Measurements from ENCODE around the gene TRA2A.
A peak's percentile ranks its signal among the peaks of the same experiment; 100 is the strongest.
"Not testable (repeated sequence)": the region's sequence is repeated elsewhere in the genome, so short reads cannot be mapped to it uniquely, and the experiment has no call there.

Gene TRA2A

GRCh38 chr7:23491502-23491901, 40.3 kb downstream of the TRA2A start:
- DNase-seq, result no peak

GRCh38 chr7:23490357-23491135, 41.2 kb downstream of the TRA2A start:
- peak; percentile 20 for DNase-seq

- not testable (repeated sequence) for DNase-seq
Measured at GRCh38 chr7:23488714-23489113, 43.1 kb downstream of the TRA2A start.

- no peak for DNase-seq
Measured at GRCh38 chr7:23487670-23488069, 44.1 kb downstream of the TRA2A start.

GRCh38 chr7:23486002-23486773, 45.6 kb downstream of the TRA2A start:
- no peak for DNase-seq

- DNase-seq, result no peak
Measured at GRCh38 chr7:23482686-23483085, 49.1 kb downstream of the TRA2A start.

- DNase-seq, result no peak
Measured at GRCh38 chr7:23477962-23478866, 53.6 kb downstream of the TRA2A start.

GRCh38 chr7:23477157-23477499, 54.7 kb downstream of the TRA2A start:
- no peak for DNase-seq

GRCh38 chr7:23476286-23477156, 55.3 kb downstream of the TRA2A start:
- DNase-seq, result peak; percentile 20

- DNase-seq, result no peak
Measured at GRCh38 chr7:23475576-23475839, 56.3 kb downstream of the TRA2A start.

- peak; percentile 82 for DNase-seq
Measured at GRCh38 chr7:23474829-23475575, 56.8 kb downstream of the TRA2A start.

- DNase-seq, result peak; percentile 99
Measured at GRCh38 chr7:23474094-23474828, 57.5 kb downstream of the TRA2A start.

- no peak for DNase-seq
Measured at GRCh38 chr7:23473844-23474093, 58.0 kb downstream of the TRA2A start.

- DNase-seq, result peak; percentile 84
Measured at GRCh38 chr7:23472956-23473843, 58.6 kb downstream of the TRA2A start.

- DNase-seq, result no peak
Measured at GRCh38 chr7:23472556-23472955, 59.2 kb downstream of the TRA2A start.

- peak; percentile 73 for DNase-seq
Measured at GRCh38 chr7:23472046-23472445, 59.7 kb downstream of the TRA2A start.

GRCh38 chr7:23471106-23471859, 60.5 kb downstream of the TRA2A start:
- peak; percentile 95 for DNase-seq

- DNase-seq, result peak; percentile 96
Measured at GRCh38 chr7:23470330-23471105, 61.3 kb downstream of the TRA2A start, which contains the start of gene IGF2BP3. TSS of gene IGF2BP3 (minus strand) at chr7:23470491. CDS start at chr7:23470110, 381 bp downstream.

- DNase-seq, result no peak
Measured at GRCh38 chr7:23469961-23470250, 61.9 kb downstream of the TRA2A start.
